ENCODE results near the gene SULT2B1. TPM values are rescaled to one million over a fixed set of nuclear protein-coding genes. Genes with fewer than 3 reads are reported as not detected.

The SULT2B1 gene
- total RNA-seq, 1 experiment from 2014 or later, result 6.2 TPM

DNA sequence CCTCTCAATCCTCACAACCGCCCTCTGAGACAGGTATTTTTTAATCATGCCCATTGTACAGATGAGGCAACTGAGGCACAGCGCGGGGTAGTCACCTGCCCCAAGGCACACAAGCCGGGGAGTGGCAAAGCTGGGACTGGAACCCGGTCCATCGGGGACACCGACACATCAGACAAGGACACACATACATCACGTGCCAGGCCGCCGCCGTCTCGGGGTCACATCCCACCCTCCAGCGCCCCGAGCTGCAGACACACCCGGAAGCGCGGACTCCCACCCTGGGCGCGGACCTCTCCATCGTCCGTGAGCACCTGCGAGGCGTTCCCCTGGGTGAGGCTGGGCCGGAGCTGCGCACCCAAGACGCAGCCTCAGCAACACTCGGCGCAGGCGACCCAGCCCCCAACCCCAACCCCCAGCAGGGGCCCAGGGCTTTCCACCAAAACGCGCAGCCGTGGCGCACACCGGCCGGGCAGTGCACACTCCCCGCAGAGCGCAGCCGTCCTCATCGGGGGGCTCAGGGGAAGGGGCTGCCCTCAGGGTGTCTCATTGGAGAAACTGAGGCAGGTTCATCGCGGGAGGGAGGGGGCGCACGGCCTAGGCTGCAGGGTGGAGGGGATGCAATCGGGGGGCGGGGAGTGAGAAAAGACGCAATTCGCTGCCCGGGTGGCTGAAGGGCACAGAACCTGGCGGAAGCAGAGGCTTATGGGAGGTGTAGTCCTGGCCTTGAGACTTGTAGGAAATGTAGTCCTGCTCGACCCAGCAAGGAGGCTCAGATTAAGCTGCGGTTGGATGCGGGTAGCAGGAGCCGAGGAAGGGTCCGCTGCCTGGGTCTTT, 38.5 kb upstream of the SULT2B1 start:
- Histone ChIP-seq H3K27ac (no peak overlapping the region), H2AFZ (peak overlapping the region; percentile 94), H3K9me3 (ENCODE audit: insufficient read depth, low read depth) (no peaks in the 10 kb centered on the region), H3K4me3 (peak overlapping the region; percentile 83), H3K4me2 (peak overlapping the region; percentile 83), H3K79me2 (ENCODE audit: low read depth) (no peaks in the 10 kb centered on the region), H3K36me3 (ENCODE audit: low read depth) (no peaks in the 10 kb centered on the region), H4K20me1 (ENCODE audit: insufficient read depth) (no peaks in the 10 kb centered on the region), H3K4me1 (replicated peaks; ENCODE audit: insufficient read depth) (no peaks in the 10 kb centered on the region; the same call in 1 of the 2 replicates), H3K27me3 (ENCODE audit: insufficient read depth, low read depth) (no peaks in the 10 kb centered on the region), H3F3A (ENCODE audit: insufficient read depth, low read depth) (peaks cover 45% of the 10 kb centered on the region; the same call in 1 of the 2 replicates), H3K9me2 (ENCODE audit: insufficient read depth) (no peaks in the 10 kb centered on the region)
- DNase-seq, result peak; percentile 62 to 68
- intact Hi-C loops (cut with micrococcal nuclease; ENCODE audit: unreplicated experiment), result loop anchor here (2.0 kb wide), 1 partner anchor 39 kb away; the partner anchor contains the start of gene SULT2B1
- ChIA-PET CTCF (interaction anchor here (1.1 kb wide), 1 partner anchor 71 kb away, joined by 3 read pairs; no protein-coding TSS in a partner anchor), POLR2A (ENCODE audit: unreplicated experiment) (interaction anchor here (0.6 to 0.7 kb wide), 2 partner anchors 55 to 244 kb away, joined by 3 to 11 read pairs; partner anchors contain the start of gene ZNF114)
- TSS peak; percentile 75 for BruUV-seq (replicated peaks)
- TF ChIP-seq, protein P1, sequence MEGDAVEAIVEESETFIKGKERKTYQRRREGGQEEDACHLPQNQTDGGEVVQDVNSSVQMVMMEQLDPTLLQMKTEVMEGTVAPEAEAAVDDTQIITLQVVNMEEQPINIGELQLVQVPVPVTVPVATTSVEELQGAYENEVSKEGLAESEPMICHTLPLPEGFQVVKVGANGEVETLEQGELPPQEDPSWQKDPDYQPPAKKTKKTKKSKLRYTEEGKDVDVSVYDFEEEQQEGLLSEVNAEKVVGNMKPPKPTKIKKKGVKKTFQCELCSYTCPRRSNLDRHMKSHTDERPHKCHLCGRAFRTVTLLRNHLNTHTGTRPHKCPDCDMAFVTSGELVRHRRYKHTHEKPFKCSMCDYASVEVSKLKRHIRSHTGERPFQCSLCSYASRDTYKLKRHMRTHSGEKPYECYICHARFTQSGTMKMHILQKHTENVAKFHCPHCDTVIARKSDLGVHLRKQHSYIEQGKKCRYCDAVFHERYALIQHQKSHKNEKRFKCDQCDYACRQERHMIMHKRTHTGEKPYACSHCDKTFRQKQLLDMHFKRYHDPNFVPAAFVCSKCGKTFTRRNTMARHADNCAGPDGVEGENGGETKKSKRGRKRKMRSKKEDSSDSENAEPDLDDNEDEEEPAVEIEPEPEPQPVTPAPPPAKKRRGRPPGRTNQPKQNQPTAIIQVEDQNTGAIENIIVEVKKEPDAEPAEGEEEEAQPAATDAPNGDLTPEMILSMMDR (conservative IDR thresholded peaks at IDR 0.05), result no peak
- no peak for TF ChIP-seq EZH2 (IDR thresholded peaks at IDR 0.05; ENCODE audit: low read depth)

DNA sequence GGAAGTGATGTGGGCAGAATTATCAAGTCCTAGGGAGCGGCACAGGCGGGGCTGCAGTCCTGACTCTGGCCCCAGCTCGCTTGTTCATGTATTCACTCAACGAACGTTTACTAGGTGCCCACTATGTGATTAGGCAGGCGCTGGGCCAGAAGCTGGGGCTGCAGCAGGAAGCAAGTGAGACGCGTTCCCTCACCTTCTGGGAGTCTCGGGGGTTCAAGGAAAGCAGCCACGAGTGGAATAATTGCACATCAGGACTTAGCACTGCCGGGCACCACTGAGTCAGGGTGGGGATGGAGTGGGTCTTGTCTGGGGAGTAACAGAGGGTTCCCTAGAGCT, 37.9 kb upstream of the SULT2B1 start:
- intact Hi-C loops (cut with micrococcal nuclease; ENCODE audit: unreplicated experiment), result no loop called here
- H4K20me1 ChIP-seq (ENCODE audit: insufficient read depth), result no peaks in the 10 kb centered on the region
- DNase-seq, result no peak
- no peaks in the 10 kb centered on the region for H3K27me3 ChIP-seq (ENCODE audit: insufficient read depth, low read depth)
- peak overlapping the region; percentile 83 for H3K4me2 ChIP-seq
- no peaks in the 10 kb centered on the region for H3K9me2 ChIP-seq (ENCODE audit: insufficient read depth)
- BruUV-seq (replicated peaks), result no TSS peak
- no peak overlapping the region for H3K27ac ChIP-seq
- CTCF ChIA-PET, result interaction anchor here (1.1 kb wide), 1 partner anchor 70 kb away, joined by 3 read pairs; no protein-coding TSS in a partner anchor
- H3K36me3 ChIP-seq (ENCODE audit: low read depth), result no peaks in the 10 kb centered on the region
- H3K9me3 ChIP-seq (ENCODE audit: insufficient read depth, low read depth), result no peaks in the 10 kb centered on the region
- H3K4me1 ChIP-seq (replicated peaks; ENCODE audit: insufficient read depth), result no peaks in the 10 kb centered on the region
- peak overlapping the region; percentile 94 for H2AFZ ChIP-seq
- POLR2A ChIA-PET (ENCODE audit: unreplicated experiment), result interaction anchor here (0.6 to 0.7 kb wide), 2 partner anchors 54 to 244 kb away, joined by 3 to 11 read pairs; partner anchors contain the start of gene ZNF114
- H3F3A ChIP-seq (ENCODE audit: insufficient read depth, low read depth), result peaks cover 45% of the 10 kb centered on the region; the same call in 1 of the 2 replicates
- no peaks in the 10 kb centered on the region for H3K79me2 ChIP-seq (ENCODE audit: low read depth)
- TF ChIP-seq, protein P1 (conservative IDR thresholded peaks at IDR 0.05), result no peak
- TF ChIP-seq EZH2 (IDR thresholded peaks at IDR 0.05; ENCODE audit: low read depth), result no peak
- H3K4me3 ChIP-seq, result peak overlapping the region; percentile 83; the same call in 1 of the 2 replicates

DNA sequence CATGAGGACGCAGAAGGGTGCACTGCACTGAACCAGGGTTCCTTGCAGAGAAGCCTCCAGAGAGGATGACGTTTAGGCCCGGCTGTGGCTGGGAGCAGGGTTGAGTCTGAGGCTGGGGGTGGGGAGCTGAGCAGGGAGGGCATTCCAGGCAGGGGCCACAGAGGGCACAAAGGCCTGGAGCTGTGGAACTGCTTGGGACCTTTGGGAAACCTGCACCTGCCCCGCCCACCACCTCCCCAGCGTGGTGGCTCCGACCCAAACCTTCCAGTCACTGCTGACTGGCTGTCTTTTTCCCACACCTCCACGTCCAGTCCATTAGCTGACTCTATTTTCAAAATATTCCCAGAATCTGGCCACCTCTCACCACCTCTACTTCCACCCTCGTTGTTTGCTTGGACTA, 35.4 kb upstream of the SULT2B1 start:
- H3K79me2 ChIP-seq (ENCODE audit: low read depth), result no peaks in the 10 kb centered on the region
- intact Hi-C loops (cut with micrococcal nuclease; ENCODE audit: unreplicated experiment), result no loop called here
- no peaks in the 10 kb centered on the region for H4K20me1 ChIP-seq (ENCODE audit: insufficient read depth)
- ChIA-PET CTCF (no interaction called here), POLR2A (ENCODE audit: unreplicated experiment) (no interaction called here)
- no peak overlapping the region for H3K4me2 ChIP-seq
- TF ChIP-seq, protein P1 (conservative IDR thresholded peaks at IDR 0.05), result no peak
- no peaks in the 10 kb centered on the region for H3K4me1 ChIP-seq (replicated peaks; ENCODE audit: insufficient read depth)
- H3F3A ChIP-seq (ENCODE audit: insufficient read depth, low read depth), result peaks cover 45% of the 10 kb centered on the region; the same call in 1 of the 2 replicates
- no peak overlapping the region for H2AFZ ChIP-seq
- no TSS peak for BruUV-seq (replicated peaks)
- H3K36me3 ChIP-seq (ENCODE audit: low read depth), result no peaks in the 10 kb centered on the region
- no peaks in the 10 kb centered on the region for H3K27me3 ChIP-seq (ENCODE audit: insufficient read depth, low read depth)
- H3K9me2 ChIP-seq (ENCODE audit: insufficient read depth), result no peaks in the 10 kb centered on the region
- H3K4me3 ChIP-seq, result no peak overlapping the region
- no peak for DNase-seq
- H3K9me3 ChIP-seq (ENCODE audit: insufficient read depth, low read depth), result no peaks in the 10 kb centered on the region
- H3K27ac ChIP-seq, result no peak overlapping the region
